Sciatic nerve (tissue), 2 donors: ENCODE data around the gene VSIG10L. TPM values are rescaled to one million over a fixed set of nuclear protein-coding genes. Genes with fewer than 3 reads are reported as not detected.

Experiments used
- ATAC-seq: fragments of 200-7000 bp; cut with Tn5 transposase; one replicate; pipeline ENCODE4 v1.9.1; 2020; ENCODE audit warnings: mild to moderate bottlenecking, moderate library complexity
- DNase-seq: peaks from one replicate; pipeline ENCODE4 v3.0.0-alpha.2; 2020; ENCODE audit warnings: low spot score
- intact Hi-C: fragments of 100-400 bp; cut with DNase I; formaldehyde crosslinking; loops from one replicate; pipeline ENCODE4 v1.14.2; 2022
- total RNA-seq: library from RNA; stranded (reverse); fragmentation: NEBNext Ultra II Directional; extraction: Animal tissue kit (Norgen Biotek cat#: 25700); gene quantifications from one replicate; pipeline ENCODE4 v1.2.1, GENCODE V29; 2021
- donor health status: DM: no; HTN: no; CAD: no.
- donor health status: DM: no; HTN: no; CAD: no.

Gene VSIG10L
- 1.8 TPM for total RNA-seq

DNA sequence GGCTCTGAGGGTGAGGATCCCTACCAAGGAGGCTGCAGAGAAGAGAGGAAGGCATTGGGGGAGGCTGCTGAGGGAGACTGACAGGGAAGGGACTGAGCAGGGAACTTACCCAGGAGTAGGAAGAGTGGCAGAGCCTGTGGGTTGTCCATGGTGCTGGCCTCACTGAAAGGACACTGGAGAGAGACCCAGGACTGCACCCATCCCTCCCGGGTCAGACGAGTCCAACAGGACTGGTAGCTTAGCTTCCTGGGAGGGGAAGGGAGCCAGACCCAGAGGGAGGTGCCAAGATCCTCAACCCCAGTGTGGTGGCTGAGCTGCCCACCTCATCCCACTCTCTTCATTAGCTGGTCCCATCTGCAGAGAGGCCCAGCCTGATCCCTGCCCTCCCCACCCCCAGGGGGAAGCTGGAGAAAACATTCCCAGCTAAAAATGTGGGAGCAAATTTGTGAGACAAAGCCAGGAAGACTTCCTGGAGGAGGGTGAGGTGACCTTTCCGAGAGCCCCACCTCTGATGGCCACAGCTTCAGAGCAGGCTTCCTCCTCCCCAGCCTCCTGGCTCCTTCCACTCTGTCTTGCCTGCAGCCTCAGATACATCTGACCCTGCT is at the start of gene VSIG10L:
Gene VSIG10L (minus strand): TSS at position 164 of the 605 bp plus-strand sequence. CDS start 15 bp downstream, at position 149.
- intact Hi-C loops, result no loop called here
- ATAC-seq, result no peak

DNA sequence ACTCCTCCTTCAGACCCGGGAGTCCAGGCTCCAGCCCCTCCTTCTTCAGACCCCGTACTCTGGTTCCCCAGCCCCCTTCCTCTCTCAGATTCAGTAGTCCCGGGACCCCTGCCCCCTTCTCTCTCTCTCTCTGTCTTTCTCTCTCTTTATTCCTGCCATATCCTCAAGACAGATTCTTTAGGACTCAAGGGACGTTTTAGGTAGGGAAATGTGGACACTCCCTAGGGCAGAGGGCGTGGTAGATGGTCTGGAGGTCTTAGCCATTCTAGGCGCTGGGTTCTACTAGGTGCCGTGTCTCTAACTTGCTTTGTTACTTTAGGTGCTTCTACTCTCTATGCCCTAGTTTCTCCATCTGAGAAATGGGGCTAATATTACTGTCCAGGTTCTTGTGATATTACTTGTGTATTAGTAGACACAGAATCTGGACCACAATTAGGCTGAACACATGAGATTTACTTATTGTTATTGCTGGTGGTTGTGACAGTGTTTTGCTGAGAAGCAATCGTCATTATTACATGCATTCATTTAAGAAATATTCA is 49.2 kb upstream of the VSIG10L start:
- no peak for ATAC-seq
- intact Hi-C loops, result no loop called here
- no peak for DNase-seq

More for the DNA sequence above, at the start of gene VSIG10L:
- DNase-seq, result no peak

DNA sequence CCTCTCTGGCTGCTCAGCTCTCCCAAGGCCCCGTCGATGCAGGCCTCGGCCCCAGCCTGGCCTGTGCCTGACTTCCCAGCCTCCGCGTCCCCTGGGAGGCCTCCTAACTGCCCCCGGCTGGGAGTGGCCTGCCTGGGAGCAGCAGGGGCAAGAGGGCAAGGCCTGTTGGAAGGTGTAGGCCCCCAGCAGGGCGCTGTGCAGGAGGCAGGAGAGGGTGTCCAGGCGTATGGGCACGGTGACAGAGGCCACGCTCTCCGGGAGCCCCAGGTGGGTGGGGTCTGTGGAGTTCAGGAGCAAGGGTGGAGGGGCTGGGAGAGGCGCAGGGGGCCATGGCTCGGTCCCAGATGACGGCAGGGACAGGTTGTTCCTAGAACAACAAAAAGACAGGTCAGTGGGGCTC is 47.2 kb upstream of the VSIG10L start:
- intact Hi-C loops, result no loop called here
- DNase-seq, result no peak
- ATAC-seq, result no peak

DNA sequence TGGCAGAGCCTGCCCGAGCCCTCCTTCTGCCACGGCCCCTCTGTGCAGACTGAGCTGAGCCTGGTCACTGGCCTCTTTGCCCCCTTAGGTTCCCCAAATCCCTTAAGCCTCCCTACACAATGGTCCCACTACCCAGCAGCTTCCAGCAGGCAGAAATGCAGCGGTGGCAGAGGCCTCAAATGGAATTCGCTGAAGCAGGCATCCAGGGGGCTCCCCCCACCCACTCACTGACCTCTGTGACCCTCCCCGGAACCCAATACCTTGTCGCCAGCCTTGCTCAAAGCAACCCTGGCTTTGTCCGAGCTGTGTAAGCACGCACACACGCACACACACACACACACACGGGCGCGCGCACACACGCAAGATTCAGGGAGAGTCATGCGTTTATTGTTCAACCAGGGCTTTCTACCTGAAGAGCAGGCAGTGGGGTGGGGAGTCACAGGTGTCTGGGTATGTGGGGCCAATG is 46.0 kb upstream of the VSIG10L start, which contains the start of gene LIM2:
Gene LIM2 (minus strand): TSS at position 51 of the 466 bp plus-strand sequence. CDS start 531 bp downstream, outside the sequence.
- no peak for DNase-seq
- intact Hi-C loops, result no loop called here
- ATAC-seq, result no peak

DNA sequence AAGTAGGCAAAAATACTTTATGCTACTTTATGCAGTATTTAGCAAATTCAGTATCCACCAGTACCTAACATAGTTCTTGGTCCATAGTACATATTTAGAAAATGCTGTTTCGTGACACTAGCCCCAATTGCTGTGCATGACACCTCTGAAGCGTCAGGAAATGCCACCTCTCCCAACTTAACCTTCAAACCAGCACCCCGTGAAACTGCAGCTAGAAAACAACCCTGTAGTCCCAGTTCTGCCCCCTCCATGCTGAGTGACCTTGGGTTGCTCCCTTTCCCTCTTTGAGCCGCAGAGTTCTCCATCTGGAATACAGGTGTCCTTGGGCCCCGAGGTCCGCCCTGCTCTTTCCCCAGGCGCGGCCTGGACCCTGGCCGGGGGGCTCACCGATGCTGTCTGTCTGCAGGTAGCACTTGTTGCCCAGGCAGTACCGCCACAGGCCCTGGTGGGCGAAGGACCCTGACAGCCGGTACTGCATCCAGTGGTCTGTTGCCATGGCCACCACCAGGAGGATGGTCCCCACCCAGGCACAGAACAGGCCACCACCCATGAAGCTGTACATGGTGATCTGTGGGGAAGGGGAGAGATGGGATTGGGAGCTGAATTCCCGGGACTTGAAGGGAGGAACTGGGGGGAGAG is 45.1 kb upstream of the VSIG10L start:
- intact Hi-C loops, result no loop called here
- ATAC-seq (no peak), DNase-seq (no peak)

- intact Hi-C loops, result no loop called here
- ATAC-seq (no peak), DNase-seq (no peak)
Observed at GRCh38 chr19:51382004-51382403, 40.1 kb upstream of the VSIG10L start.

- ATAC-seq, result no peak
- DNase-seq, result no peak
- intact Hi-C loops, result no loop called here
Observed at GRCh38 chr19:51380379-51380778, 38.4 kb upstream of the VSIG10L start.

GRCh38 chr19:51377422-51377821 is 35.5 kb upstream of the VSIG10L start:
- intact Hi-C loops, result no loop called here
- DNase-seq, result no peak
- ATAC-seq, result no peak

GRCh38 chr19:51375504-51376221 is 33.7 kb upstream of the VSIG10L start:
- intact Hi-C loops, result no loop called here
- DNase-seq (no peak), ATAC-seq (no peak)

GRCh38 chr19:51372649-51373504 is 30.9 kb upstream of the VSIG10L start, which contains the start of gene NKG7:
Gene NKG7 (minus strand): TSS chr19:51372654. CDS start chr19:51372535, 119 bp downstream.
- no peak for ATAC-seq
- intact Hi-C loops, result no loop called here
- no peak for DNase-seq

- ATAC-seq (no peak), DNase-seq (no peak)
- intact Hi-C loops, result no loop called here
Observed at GRCh38 chr19:51372021-51372648, 30.2 kb upstream of the VSIG10L start.

DNA sequence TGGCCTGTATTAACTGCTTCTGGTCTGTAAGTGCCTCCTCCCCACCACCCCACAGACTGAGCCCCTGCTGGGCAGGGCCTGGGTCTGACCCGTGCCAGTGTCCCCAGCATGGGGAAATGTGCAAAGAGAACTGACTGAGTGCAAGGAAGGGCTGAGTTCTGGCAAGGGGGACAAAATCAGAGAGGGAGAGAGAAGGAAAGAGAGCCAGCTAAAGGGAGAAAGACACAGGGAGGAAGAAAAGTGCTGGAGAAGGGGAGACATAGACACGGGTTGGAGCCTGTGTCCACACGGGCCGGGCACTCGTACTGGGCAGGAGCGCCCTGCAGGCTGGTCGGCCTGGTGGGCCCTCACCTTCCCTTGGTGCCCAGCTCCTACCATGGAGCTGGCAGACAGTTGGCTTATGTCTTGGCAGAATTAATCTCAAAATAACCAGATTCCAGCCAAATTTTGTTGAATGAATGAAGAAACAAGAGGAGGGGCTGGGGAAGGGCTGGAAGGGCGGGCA is 29.3 kb upstream of the VSIG10L start:
- intact Hi-C loops, result no loop called here
- no peak for ATAC-seq
- DNase-seq, result no peak

DNA sequence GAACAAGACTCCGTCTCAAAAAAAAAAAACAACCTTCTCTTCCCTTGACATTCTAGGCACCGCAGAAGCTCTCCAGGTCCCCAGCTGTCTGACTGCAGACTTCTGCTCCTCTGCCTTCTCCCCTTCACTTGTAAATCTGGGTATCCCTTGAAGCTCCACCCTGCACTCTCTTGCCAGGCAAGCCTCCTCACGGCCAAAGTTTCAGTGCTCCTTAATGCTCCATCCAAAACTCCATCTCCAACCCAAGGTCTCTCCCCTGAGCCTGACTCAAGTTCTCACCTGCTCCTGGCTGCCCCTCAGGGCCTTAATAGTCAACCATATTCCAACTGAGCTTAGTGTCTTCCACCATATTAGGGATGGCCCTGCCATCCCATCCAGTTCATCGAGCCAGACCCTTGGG is 28.3 kb upstream of the VSIG10L start:
- ATAC-seq (no peak), DNase-seq (no peak)
- intact Hi-C loops, result no loop called here

DNA sequence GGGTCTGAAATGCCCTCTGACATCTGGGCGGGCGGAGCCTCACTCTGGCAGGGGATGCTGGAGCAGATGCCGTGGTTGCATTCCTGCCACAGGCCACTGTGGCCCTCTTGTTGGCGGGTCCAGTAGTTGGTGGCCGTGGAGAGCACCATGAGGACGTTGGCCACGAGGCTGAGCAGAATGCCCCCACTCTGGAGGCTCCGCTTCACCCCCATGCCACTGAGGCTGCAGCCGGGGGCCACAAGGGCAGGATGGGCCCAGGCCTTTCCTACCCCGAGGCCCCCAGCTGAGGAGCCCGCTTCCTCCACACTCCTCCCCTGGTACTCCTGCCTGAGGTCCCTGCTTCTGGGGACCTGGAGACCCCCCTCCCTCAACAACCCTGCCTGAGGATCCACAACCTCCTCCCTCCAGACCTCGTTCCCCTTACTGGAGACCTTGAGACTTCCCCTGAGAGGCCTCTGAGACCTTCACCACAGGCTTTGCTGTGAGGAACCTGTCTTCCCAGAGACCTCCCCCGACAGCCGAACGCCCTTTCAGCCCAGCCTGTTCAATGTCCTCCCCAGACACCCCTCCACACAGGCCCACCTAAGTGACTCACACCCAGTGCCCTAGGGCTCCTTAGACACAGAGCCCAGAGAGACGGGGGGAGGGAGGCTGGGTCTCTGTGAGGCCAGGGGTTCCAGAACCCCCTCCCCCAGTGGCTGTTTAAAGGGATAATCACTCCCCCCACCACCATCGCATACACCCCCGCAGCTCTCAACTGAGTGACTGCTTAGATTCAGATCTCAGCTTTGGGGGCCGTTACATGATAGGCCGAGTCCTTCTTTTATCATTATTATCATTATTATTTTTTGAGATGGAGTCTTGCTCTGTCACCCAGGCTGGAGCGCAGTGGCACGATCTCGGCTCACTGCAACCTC is 26.7 kb upstream of the VSIG10L start, which contains the start of gene CLDND2:
Gene CLDND2 (minus strand): TSS at position 638 of the 917 bp plus-strand sequence. CDS start 426 bp downstream, at position 212.
- no peak for DNase-seq
- intact Hi-C loops, result no loop called here
- no peak for ATAC-seq

GRCh38 chr19:51367565-51368365 is 25.8 kb upstream of the VSIG10L start:
- ATAC-seq (peak; percentile 95), DNase-seq (peak; percentile 100)
- intact Hi-C loops, result no loop called here

DNA sequence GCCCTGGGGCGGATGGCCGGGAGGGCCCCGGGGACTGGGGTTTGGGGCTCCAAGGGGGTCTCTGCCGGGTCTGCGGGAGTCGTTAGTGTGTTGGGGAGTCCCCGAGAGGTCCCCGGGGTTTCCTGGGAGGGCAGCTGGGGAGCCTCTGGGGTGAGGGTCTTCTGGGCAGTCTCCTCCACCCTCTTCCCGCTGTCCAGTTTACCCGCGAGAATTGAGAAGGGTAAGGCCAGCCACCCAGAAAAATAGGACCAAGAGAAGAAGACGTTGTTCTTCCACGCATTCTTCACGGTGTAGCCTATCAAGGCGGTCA is 25.3 kb upstream of the VSIG10L start:
- DNase-seq (peak; percentile 78), ATAC-seq (no peak)
- intact Hi-C loops, result no loop called here
